T1000 (cell line): ENCODE data around the gene GP1BB.
"Not testable (repeated sequence)": the region's sequence is repeated elsewhere in the genome, so short reads cannot be mapped to it uniquely, and the experiment has no call there.

Experiments
- DNase-seq: peaks from one replicate; lab custom pipeline; 2025; ENCODE audit warnings: mixed read lengths; lab: John Stamatoyannopoulos, UW

GP1BB gene

GRCh38 chr22:19714312-19715187 is 8.8 kb upstream of the GP1BB start, which contains the start of gene SEPTIN5:
SEPTIN5 (plus strand) TSS chr22:19714503; CDS start chr22:19714589, 86 bp downstream.
- DNase-seq, result no peak

- DNase-seq, result no peak
Observed at GRCh38 chr22:19715188-19715930, 8.0 kb upstream of the GP1BB start.

GRCh38 chr22:19716041-19716828 is 7.1 kb upstream of the GP1BB start:
- no peak for DNase-seq

GRCh38 chr22:19716829-19717105 is 6.6 kb upstream of the GP1BB start:
- DNase-seq, result no peak

GRCh38 chr22:19717181-19717580 is 6.2 kb upstream of the GP1BB start:
- no peak for DNase-seq

GRCh38 chr22:19717691-19718455 is 5.5 kb upstream of the GP1BB start:
- peak; percentile 72 for DNase-seq

- no peak for DNase-seq
Observed at GRCh38 chr22:19718456-19719049, 4.8 kb upstream of the GP1BB start.

GRCh38 chr22:19719050-19719482 is 4.3 kb upstream of the GP1BB start:
- DNase-seq, result no peak

GRCh38 chr22:19719488-19720021 is 3.8 kb upstream of the GP1BB start:
- no peak for DNase-seq

GRCh38 chr22:19720150-19720827 is 3.0 kb upstream of the GP1BB start:
- no peak for DNase-seq

- DNase-seq, result no peak
Observed at GRCh38 chr22:19720999-19721329, 2.4 kb upstream of the GP1BB start.

GRCh38 chr22:19721330-19722177 is 1.8 kb upstream of the GP1BB start:
- no peak for DNase-seq

- no peak for DNase-seq
Observed at GRCh38 chr22:19722178-19722981, 959 bp upstream of the GP1BB start.

GRCh38 chr22:19722982-19723231 is 432 bp upstream of the GP1BB start:
- no peak for DNase-seq

- no peak for DNase-seq
Observed at GRCh38 chr22:19723983-19724827, 866 bp downstream of the GP1BB start.

GRCh38 chr22:19724927-19725661 is 1.8 kb downstream of the GP1BB start:
- DNase-seq, result no peak

- not testable (repeated sequence) for DNase-seq
Observed at GRCh38 chr22:19726064-19726788, 2.9 kb downstream of the GP1BB start.
